GM12878 (cell line): Measurements from ENCODE around the gene ARHGAP26. TPM values are rescaled to one million over a fixed set of nuclear protein-coding genes. Genes with fewer than 3 reads are reported as not detected.

Experiments used
- BCL11A ChIP-seq: IDR thresholded peaks from 2 replicates; pipeline ENCODE4 v1.6.1; 2011; ENCODE audit warnings: low read depth, low read length
- FOXM1 ChIP-seq: IDR thresholded peaks from 2 replicates; pipeline ENCODE4 v1.6.1; 2012; ENCODE audit warnings: low read depth, mild to moderate bottlenecking, inconsistent platforms, low read length, moderate library complexity
- IKZF1 ChIP-seq: fragments of 450-650 bp; conservative IDR thresholded peaks from 2 replicates; pipeline ENCODE4 v1.6.1; 2017; ENCODE audit warnings: antibody characterized with exemption, mild to moderate bottlenecking
- IRF4 ChIP-seq: IDR thresholded peaks from 2 replicates; pipeline ENCODE4 v1.6.1; 2011; ENCODE audit warnings: low read depth, low read length
- JUNB ChIP-seq: IDR thresholded peaks from 2 replicates; pipeline ENCODE4 v1.6.1; 2016; ENCODE audit warnings: antibody characterized with exemption, mild to moderate bottlenecking
- NFIC ChIP-seq: IDR thresholded peaks from 2 replicates; pipeline ENCODE4 v1.6.1; 2012; ENCODE audit warnings: low read depth, mild to moderate bottlenecking, inconsistent platforms, low read length, moderate library complexity
- RUNX3 ChIP-seq: IDR thresholded peaks from 2 replicates; pipeline ENCODE4 v1.6.1; 2012; ENCODE audit warnings: low read length, inconsistent platforms
- SMARCA5 ChIP-seq: fragments of 450-650 bp; IDR thresholded peaks from 2 replicates; pipeline ENCODE4 v1.6.1; 2017; ENCODE audit warnings: mild to moderate bottlenecking
- polyA plus RNA-seq, 11 experiments: library from polyadenylated mRNA; depleted of rRNA in 4 of 11; unstranded in 6 of 11; stranded (reverse) in 5 of 11; fragments of >200 nt; fragmentation: Nextera tagmentation in 4 of 11; fragmentation: Illumina TruSeq in 1 of 11; extraction: Ambion mirVana in 4 of 11; extraction: Trizol in 1 of 11; gene quantifications; 1 replicate in 1 of 11; 2 replicates in 10 of 11; pipeline versions ENCODE4 v1.2.1 to v1.2.3, GENCODE V29; 2011 to 2016; ENCODE audit warnings: inconsistent platforms in 2 of 11, missing spikeins in 2 of 11, low read depth in 1 of 11
- total RNA-seq, 4 experiments: library from RNA; depleted of rRNA in 3 of 4; stranded (reverse); fragments of >200 nt in 3 of 4; fragmentation: Illumina TruSeq in 1 of 4; extraction: Trizol in 1 of 4; gene quantifications; 2 replicates each; pipeline versions ENCODE4 v1.2.1 to v1.2.3, GENCODE V29; 2013 to 2021
- TF ChIP-seq, protein P1 (sequence below): fragments of 450-650 bp; IDR thresholded peaks from 2 replicates; pipeline ENCODE4 v1.6.1; 2017; ENCODE audit warnings: mild to moderate bottlenecking, low read depth, inconsistent platforms; ENCODE audit not compliant: poor library complexity, severe bottlenecking
- TF ChIP-seq, protein P2 (sequence below): IDR thresholded peaks from 2 replicates; pipeline ENCODE4 v1.6.1; 2012; ENCODE audit warnings: low read length, inconsistent platforms

Gene ARHGAP26
- total and polyA plus RNA-seq, 10 of the 15 experiments (the other 5 are each of a cell fraction or from before 2014, with no cell fraction given): 9.4 to 41.5 (median 19.3) TPM

DNA sequence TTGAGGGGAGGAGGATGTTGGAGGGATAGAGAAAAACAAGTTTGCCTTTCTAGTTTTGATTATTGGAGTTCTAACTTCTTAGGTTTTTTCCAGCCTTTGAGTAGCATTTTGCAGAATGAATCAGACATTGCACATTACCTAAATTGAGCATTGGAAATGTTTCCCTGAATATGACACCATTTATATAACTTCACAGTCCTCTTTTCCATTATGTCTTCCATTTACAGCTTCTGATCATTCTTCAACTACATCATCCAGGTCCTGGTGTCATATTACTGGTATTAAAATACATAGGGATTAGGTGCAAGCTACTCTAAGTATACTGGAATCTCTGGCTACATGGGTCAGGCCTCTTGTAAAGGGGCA is 286.1 kb downstream of the ARHGAP26 start (continued):
- TF ChIP-seq, protein P1, sequence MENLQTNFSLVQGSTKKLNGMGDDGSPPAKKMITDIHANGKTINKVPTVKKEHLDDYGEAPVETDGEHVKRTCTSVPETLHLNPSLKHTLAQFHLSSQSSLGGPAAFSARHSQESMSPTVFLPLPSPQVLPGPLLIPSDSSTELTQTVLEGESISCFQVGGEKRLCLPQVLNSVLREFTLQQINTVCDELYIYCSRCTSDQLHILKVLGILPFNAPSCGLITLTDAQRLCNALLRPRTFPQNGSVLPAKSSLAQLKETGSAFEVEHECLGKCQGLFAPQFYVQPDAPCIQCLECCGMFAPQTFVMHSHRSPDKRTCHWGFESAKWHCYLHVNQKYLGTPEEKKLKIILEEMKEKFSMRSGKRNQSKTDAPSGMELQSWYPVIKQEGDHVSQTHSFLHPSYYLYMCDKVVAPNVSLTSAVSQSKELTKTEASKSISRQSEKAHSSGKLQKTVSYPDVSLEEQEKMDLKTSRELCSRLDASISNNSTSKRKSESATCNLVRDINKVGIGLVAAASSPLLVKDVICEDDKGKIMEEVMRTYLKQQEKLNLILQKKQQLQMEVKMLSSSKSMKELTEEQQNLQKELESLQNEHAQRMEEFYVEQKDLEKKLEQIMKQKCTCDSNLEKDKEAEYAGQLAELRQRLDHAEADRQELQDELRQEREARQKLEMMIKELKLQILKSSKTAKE: peak; percentile 18
- TF ChIP-seq BCL11A: 0 out of 2 replicates have a peak, but pooled peaks have one; percentile 27
- TF ChIP-seq IKZF1: 0 out of 2 replicates have a peak, but pooled peaks have one; percentile 27
- peak; percentile 60 for TF ChIP-seq NFIC
- peak; percentile 28; the same call in 1 of the 2 replicates for TF ChIP-seq SMARCA5
- TF ChIP-seq JUNB: peak; percentile 68
- peak; percentile 60; the same call in 1 of the 2 replicates for TF ChIP-seq FOXM1
- TF ChIP-seq, protein P2, sequence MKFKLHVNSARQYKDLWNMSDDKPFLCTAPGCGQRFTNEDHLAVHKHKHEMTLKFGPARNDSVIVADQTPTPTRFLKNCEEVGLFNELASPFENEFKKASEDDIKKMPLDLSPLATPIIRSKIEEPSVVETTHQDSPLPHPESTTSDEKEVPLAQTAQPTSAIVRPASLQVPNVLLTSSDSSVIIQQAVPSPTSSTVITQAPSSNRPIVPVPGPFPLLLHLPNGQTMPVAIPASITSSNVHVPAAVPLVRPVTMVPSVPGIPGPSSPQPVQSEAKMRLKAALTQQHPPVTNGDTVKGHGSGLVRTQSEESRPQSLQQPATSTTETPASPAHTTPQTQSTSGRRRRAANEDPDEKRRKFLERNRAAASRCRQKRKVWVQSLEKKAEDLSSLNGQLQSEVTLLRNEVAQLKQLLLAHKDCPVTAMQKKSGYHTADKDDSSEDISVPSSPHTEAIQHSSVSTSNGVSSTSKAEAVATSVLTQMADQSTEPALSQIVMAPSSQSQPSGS: 0 out of 2 replicates have a peak, but pooled peaks have one; percentile 3
- peak; percentile 11; the same call in 1 of the 2 replicates for TF ChIP-seq RUNX3
- TF ChIP-seq IRF4: no peak
